ENCODE results near the gene NKD1. TPM values are rescaled to one million over a fixed set of nuclear protein-coding genes. Genes with fewer than 3 reads are reported as not detected.

Gene NKD1
- total RNA-seq, 1 experiment from 2014 or later: 11.4 TPM

GRCh38 chr16:50570808-50571598 is 22.8 kb downstream of the NKD1 start:
- TF ChIP-seq ZNF274 (IDR thresholded peaks at IDR 0.05; ENCODE audit: low read depth, low read length) (no peak), JUND (IDR thresholded peaks at IDR 0.05) (no peak), EZH2 (IDR thresholded peaks at IDR 0.05) (no peak), FOSL1 (IDR thresholded peaks at IDR 0.05; ENCODE audit: low read depth) (no peak), EZH2phosphoT487 (IDR thresholded peaks at IDR 0.05; ENCODE audit: borderline replicate concordance) (no peak), CEBPB (IDR thresholded peaks at IDR 0.05; ENCODE audit: low read depth) (no peak), SP1 (IDR thresholded peaks at IDR 0.05; ENCODE audit: low read depth) (no peak), SIN3A (IDR thresholded peaks at IDR 0.05; ENCODE audit: low read depth) (no peak), ELF1 (IDR thresholded peaks at IDR 0.05; ENCODE audit: borderline replicate concordance, low read depth) (no peak), POLR2AphosphoS5 (IDR thresholded peaks at IDR 0.05; ENCODE audit: low read depth, low read length) (no peak), POLR2A (IDR thresholded peaks at IDR 0.05; ENCODE audit: borderline replicate concordance, extremely low read depth, insufficient read depth, insufficient read length) (no peak), CBX3 (IDR thresholded peaks at IDR 0.05; ENCODE audit: low read depth) (no peak), TCF7L2 (IDR thresholded peaks at IDR 0.05; ENCODE audit: borderline replicate concordance, extremely low read depth, insufficient read depth, insufficient read length) (no peak), MAX (IDR thresholded peaks at IDR 0.05) (no peak), ATF3 (IDR thresholded peaks at IDR 0.05) (no peak), ZFX (IDR thresholded peaks at IDR 0.05) (no peak), RAD21 (IDR thresholded peaks at IDR 0.05; ENCODE audit: low read depth) (no peak), SRF (IDR thresholded peaks at IDR 0.05; ENCODE audit: low read depth) (no peak)
- TF ChIP-seq, protein P1, sequence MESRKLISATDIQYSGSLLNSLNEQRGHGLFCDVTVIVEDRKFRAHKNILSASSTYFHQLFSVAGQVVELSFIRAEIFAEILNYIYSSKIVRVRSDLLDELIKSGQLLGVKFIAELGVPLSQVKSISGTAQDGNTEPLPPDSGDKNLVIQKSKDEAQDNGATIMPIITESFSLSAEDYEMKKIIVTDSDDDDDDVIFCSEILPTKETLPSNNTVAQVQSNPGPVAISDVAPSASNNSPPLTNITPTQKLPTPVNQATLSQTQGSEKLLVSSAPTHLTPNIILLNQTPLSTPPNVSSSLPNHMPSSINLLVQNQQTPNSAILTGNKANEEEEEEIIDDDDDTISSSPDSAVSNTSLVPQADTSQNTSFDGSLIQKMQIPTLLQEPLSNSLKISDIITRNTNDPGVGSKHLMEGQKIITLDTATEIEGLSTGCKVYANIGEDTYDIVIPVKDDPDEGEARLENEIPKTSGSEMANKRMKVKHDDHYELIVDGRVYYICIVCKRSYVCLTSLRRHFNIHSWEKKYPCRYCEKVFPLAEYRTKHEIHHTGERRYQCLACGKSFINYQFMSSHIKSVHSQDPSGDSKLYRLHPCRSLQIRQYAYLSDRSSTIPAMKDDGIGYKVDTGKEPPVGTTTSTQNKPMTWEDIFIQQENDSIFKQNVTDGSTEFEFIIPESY (IDR thresholded peaks at IDR 0.05; ENCODE audit: extremely low read depth, insufficient replicate concordance, low read length): no peak
- TF ChIP-seq, protein P2, sequence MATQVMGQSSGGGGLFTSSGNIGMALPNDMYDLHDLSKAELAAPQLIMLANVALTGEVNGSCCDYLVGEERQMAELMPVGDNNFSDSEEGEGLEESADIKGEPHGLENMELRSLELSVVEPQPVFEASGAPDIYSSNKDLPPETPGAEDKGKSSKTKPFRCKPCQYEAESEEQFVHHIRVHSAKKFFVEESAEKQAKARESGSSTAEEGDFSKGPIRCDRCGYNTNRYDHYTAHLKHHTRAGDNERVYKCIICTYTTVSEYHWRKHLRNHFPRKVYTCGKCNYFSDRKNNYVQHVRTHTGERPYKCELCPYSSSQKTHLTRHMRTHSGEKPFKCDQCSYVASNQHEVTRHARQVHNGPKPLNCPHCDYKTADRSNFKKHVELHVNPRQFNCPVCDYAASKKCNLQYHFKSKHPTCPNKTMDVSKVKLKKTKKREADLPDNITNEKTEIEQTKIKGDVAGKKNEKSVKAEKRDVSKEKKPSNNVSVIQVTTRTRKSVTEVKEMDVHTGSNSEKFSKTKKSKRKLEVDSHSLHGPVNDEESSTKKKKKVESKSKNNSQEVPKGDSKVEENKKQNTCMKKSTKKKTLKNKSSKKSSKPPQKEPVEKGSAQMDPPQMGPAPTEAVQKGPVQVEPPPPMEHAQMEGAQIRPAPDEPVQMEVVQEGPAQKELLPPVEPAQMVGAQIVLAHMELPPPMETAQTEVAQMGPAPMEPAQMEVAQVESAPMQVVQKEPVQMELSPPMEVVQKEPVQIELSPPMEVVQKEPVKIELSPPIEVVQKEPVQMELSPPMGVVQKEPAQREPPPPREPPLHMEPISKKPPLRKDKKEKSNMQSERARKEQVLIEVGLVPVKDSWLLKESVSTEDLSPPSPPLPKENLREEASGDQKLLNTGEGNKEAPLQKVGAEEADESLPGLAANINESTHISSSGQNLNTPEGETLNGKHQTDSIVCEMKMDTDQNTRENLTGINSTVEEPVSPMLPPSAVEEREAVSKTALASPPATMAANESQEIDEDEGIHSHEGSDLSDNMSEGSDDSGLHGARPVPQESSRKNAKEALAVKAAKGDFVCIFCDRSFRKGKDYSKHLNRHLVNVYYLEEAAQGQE (IDR thresholded peaks at IDR 0.05; ENCODE audit: low read depth): no peak
- ATAC-seq: no peak
- H3K9ac ChIP-seq (ENCODE audit: low read length): no peak overlapping the region
- no peaks in the 10 kb centered on the region for H3K79me2 ChIP-seq (ENCODE audit: insufficient read depth, low read length)
- ChIA-PET CTCF (no interaction called here), RAD21 (ENCODE audit: low non-redundant PET in 1 of 2, low total read pairs in 2 of 2, uncharacterized antibody in 2 of 2, unreplicated experiment in 2 of 2) (no interaction called here), POLR2A (no interaction called here)
- intact Hi-C loops (cut with micrococcal nuclease): no loop called here
- H3K36me3 ChIP-seq (ENCODE audit: control insufficient read depth in 1 of 2, insufficient read depth in 2 of 2, low read length in 2 of 2): no peaks in the 10 kb centered on the region
- BruUV-seq (replicated peaks): no TSS peak
- H4K20me1 ChIP-seq (ENCODE audit: insufficient read depth): no peaks in the 10 kb centered on the region
- no peak overlapping the region for H2AFZ ChIP-seq (ENCODE audit: low read depth, low read length, poor library complexity, severe bottlenecking)
- no peak for DNase-seq (ENCODE audit: low read depth, low spot score)
- no peak overlapping the region for H3K4me2 ChIP-seq (ENCODE audit: low read length)
- no peaks in the 10 kb centered on the region for H3K4me1 ChIP-seq (ENCODE audit: control insufficient read depth in 1 of 2, insufficient read depth in 2 of 2, low read length in 2 of 2)
- H3K4me3 ChIP-seq (replicated peaks in 1 of 2; ENCODE audit: low read depth in 1 of 2, low read length in 2 of 2): no peak overlapping the region
- H3K9me3 ChIP-seq (ENCODE audit: control insufficient read depth in 1 of 2, insufficient read depth in 1 of 2, low read depth in 1 of 2, low read length in 2 of 2): no peaks in the 10 kb centered on the region
- no peaks in the 10 kb centered on the region for H3K9me2 ChIP-seq (ENCODE audit: insufficient read depth)
- H3K27ac ChIP-seq (ENCODE audit: low read depth, low read length): no peak overlapping the region
- no peaks in the 10 kb centered on the region for H3K27me3 ChIP-seq (ENCODE audit: insufficient read depth, low read length)
